Activated B cell treated with CpG ODN at 0.5 μM for 24 hours (primary cell): ENCODE data around the gene ZNF521. TPM values are rescaled to one million over a fixed set of nuclear protein-coding genes. Genes with fewer than 3 reads are reported as not detected.

Experiments
- ATAC-seq: fragments of 200-7000 bp; cut with Tn5 transposase; one replicate; pipeline ENCODE4 v1.10.0; 2021; ENCODE audit warnings: low read depth, mild to moderate bottlenecking, moderate library complexity
- CTCF ChIA-PET: fragments of 350-600 bp; sonication (Branson Sonifier 250); formaldehyde crosslinking; loops from one replicate; lab custom pipeline; 2021; ENCODE audit warnings: antibody characterized with exemption; lab: Charles Lee
- POLR2A ChIA-PET: fragments of 350-600 bp; sonication (Branson Sonifier 250); formaldehyde crosslinking; loops from one replicate; lab custom pipeline; 2021; ENCODE audit warnings: antibody characterized with exemption; lab: Charles Lee
- DNase-seq: peaks from one replicate; pipeline ENCODE4 v3.0.0; 2022
- H3K27ac Mint-ChIP-seq: one replicate; pipeline ENCODE4 v1.8.0; 2020; ENCODE audit warnings: mixed read lengths
- H3K27me3 Mint-ChIP-seq: one replicate; pipeline ENCODE4 v1.8.0; 2021; ENCODE audit warnings: mixed read lengths
- H3K36me3 Mint-ChIP-seq: one replicate; pipeline ENCODE4 v1.8.0; 2021; ENCODE audit warnings: low read depth, mixed read lengths
- H3K4me1 Mint-ChIP-seq: one replicate; pipeline ENCODE4 v1.8.0; 2021; ENCODE audit warnings: mixed read lengths
- H3K4me3 Mint-ChIP-seq: one replicate; pipeline ENCODE4 v1.8.0; 2020; ENCODE audit warnings: mild to moderate bottlenecking, mixed read lengths
- H3K9me3 Mint-ChIP-seq: one replicate; pipeline ENCODE4 v1.8.0; 2020; ENCODE audit warnings: mixed read lengths
- intact Hi-C: fragments of 100-400 bp; cut with micrococcal nuclease; formaldehyde crosslinking; loops from one replicate; pipeline ENCODE4 v1.15.1; 2024
- total RNA-seq: library from RNA; stranded (reverse); gene quantifications from 2 replicates; pipeline ENCODE4 v1.2.3, GENCODE V29; 2022
- TF ChIP-seq, protein P1 (sequence below): fragments of 200-600 bp; IDR thresholded peaks from one replicate; pipeline ENCODE4 v1.8.0; 2022; ENCODE audit warnings: antibody characterized with exemption, mild to moderate bottlenecking

The ZNF521 gene
- total RNA-seq, 1 donor from 2014 or later: 0.16 TPM

DNA sequence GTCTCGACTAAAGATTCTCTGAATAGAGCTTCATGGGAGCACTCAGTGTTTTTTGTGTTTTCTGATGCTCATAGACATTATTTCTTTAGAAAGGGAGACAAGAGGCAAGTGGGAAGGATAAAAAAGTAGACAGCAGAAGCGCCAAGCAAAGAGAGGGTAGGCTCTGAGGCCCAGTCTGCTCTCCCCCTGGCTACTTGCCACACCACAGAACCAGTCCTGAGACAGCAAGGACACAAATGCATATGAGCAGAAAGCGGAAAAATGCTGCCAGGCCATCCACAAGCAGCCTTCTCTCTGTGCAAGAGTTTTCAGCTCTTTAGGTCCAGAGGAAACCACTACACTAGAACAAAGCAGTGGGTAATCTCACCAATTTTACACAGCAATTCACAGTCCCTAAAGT, 285.4 kb downstream of the ZNF521 start:
- ChIA-PET CTCF (no interaction called here), POLR2A (no interaction called here)
- intact Hi-C loops: no loop called here
- DNase-seq (no peak), ATAC-seq (no peak)
- Mint-ChIP-seq H3K4me1 (no peaks in the 10 kb centered on the region), H3K9me3 (no peaks in the 10 kb centered on the region), H3K4me3 (no peak overlapping the region), H3K36me3 (no peaks in the 10 kb centered on the region), H3K27me3 (no peaks in the 10 kb centered on the region), H3K27ac (no peak overlapping the region)
- TF ChIP-seq, protein P1, sequence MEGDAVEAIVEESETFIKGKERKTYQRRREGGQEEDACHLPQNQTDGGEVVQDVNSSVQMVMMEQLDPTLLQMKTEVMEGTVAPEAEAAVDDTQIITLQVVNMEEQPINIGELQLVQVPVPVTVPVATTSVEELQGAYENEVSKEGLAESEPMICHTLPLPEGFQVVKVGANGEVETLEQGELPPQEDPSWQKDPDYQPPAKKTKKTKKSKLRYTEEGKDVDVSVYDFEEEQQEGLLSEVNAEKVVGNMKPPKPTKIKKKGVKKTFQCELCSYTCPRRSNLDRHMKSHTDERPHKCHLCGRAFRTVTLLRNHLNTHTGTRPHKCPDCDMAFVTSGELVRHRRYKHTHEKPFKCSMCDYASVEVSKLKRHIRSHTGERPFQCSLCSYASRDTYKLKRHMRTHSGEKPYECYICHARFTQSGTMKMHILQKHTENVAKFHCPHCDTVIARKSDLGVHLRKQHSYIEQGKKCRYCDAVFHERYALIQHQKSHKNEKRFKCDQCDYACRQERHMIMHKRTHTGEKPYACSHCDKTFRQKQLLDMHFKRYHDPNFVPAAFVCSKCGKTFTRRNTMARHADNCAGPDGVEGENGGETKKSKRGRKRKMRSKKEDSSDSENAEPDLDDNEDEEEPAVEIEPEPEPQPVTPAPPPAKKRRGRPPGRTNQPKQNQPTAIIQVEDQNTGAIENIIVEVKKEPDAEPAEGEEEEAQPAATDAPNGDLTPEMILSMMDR: no peak

DNA sequence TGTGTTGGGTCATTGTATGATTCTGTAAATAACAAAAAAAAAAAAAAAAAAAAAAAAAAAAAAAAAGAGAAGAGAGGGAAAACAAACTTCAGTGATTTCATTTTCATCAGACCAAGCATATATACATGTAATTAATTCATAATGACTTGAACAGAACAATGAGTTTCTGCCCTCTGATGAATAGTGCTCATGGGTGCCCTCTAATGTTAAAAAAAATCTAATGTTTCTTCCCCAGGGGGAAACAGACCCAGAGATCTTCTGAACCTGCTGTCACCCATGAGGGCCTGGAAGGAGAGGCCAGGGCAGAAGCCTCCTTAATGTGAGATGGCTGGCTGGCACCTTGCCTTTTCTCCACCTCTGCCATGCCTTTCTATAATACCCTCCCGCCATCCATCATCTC, 289.2 kb downstream of the ZNF521 start:
- no peak overlapping the region for H3K4me3 Mint-ChIP-seq
- TF ChIP-seq, protein P1: no peak
- no peak for ATAC-seq
- H3K27ac Mint-ChIP-seq: no peak overlapping the region
- H3K27me3 Mint-ChIP-seq: no peaks in the 10 kb centered on the region
- POLR2A ChIA-PET: no interaction called here
- no peak for DNase-seq
- CTCF ChIA-PET: no interaction called here
- H3K4me1 Mint-ChIP-seq: no peaks in the 10 kb centered on the region
- H3K36me3 Mint-ChIP-seq: no peaks in the 10 kb centered on the region
- H3K9me3 Mint-ChIP-seq: no peaks in the 10 kb centered on the region
- intact Hi-C loops: loop anchor here (1.0 kb wide), 1 partner anchor 184 kb away; no protein-coding TSS in a partner anchor

DNA sequence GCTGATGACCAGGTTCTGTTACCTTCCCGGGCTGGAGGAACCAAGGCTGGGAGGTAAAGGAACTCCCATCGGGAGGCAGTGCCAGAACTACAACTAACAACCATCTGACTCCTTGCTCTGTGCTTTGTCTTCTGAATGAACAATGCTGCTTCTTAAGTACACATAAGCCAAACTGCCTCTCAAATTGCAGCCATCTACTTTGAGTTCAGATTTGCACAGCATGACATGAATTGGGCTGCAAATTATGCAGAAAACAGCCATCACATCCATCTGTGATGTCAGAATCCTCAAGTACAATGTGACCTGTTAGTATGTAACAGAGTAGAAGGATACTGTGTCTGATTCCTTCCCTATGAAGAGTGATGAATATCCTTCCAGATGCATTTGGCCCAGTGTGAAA, 290.6 kb downstream of the ZNF521 start:
- no peaks in the 10 kb centered on the region for H3K27me3 Mint-ChIP-seq
- intact Hi-C loops: no loop called here

DNA sequence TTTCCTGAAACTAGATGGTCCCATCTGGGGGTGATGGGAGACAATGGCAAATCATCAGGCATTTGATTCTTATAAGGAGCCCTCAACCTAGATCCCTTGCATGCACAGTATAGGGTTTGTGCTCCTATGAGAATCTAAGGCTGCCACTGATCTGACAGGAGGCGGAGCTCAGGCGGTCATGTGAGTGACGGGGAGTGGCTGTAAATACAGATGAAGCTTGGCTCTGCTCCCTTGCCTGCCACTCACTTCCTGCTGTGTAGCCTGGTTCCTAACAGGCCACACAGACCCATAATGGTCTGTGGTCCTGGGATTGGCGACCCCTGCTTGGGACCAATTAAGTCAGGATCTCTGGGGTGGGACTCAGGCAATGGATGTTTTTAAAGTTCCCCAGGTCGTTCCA, 293.4 kb downstream of the ZNF521 start:
- DNase-seq (no peak), ATAC-seq (no peak)
- no peaks in the 10 kb centered on the region for H3K36me3 Mint-ChIP-seq
- H3K9me3 Mint-ChIP-seq: no peaks in the 10 kb centered on the region
- ChIA-PET CTCF (no interaction called here), POLR2A (no interaction called here)
- no peak overlapping the region for H3K4me3 Mint-ChIP-seq
- TF ChIP-seq, protein P1: no peak
- H3K27ac Mint-ChIP-seq: no peak overlapping the region
- no peaks in the 10 kb centered on the region for H3K4me1 Mint-ChIP-seq
- intact Hi-C loops: no loop called here
- no peaks in the 10 kb centered on the region for H3K27me3 Mint-ChIP-seq

More for the DNA sequence above, 290.6 kb downstream of the ZNF521 start:
- Mint-ChIP-seq H3K36me3 (no peaks in the 10 kb centered on the region), H3K27ac (no peak overlapping the region), H3K9me3 (no peaks in the 10 kb centered on the region), H3K4me3 (no peak overlapping the region), H3K4me1 (no peaks in the 10 kb centered on the region)
- ChIA-PET POLR2A (no interaction called here), CTCF (interaction anchor here (0.8 kb wide), 1 partner anchor 8 kb away, joined by 3 read pairs; no protein-coding TSS in a partner anchor)
- DNase-seq (no peak), ATAC-seq (no peak)
- TF ChIP-seq, protein P1: no peak

DNA sequence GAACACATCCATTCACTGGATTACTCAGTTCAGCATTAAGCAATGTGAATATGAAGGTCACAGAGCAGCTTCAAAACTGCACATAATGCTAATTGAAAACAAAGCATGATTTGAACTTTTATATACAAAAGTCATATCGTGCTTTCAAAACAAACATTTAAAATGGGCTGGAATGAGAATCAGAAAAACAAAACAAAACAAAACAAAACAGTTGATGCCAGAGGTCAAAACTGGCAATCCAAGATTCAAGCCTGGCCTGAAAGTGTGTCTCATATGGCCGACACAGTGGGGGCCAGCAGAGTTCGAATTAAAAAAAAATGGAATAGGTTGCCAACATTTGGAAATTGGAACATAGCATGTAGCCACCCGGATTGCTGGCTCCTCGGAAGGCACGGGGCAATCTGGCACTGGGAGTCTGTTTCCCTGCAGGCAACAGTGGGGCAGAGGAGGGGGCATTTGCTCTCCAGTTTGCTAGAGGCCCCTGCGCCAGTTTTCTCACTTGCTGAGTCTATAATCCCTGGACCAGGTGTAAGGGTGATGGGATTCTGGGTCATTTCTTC, 294.4 kb downstream of the ZNF521 start:
- H3K27ac Mint-ChIP-seq: no peak overlapping the region
- intact Hi-C loops: no loop called here
- H3K4me1 Mint-ChIP-seq: no peaks in the 10 kb centered on the region
- H3K4me3 Mint-ChIP-seq: no peak overlapping the region
- CTCF ChIA-PET: no interaction called here
- POLR2A ChIA-PET: no interaction called here
- H3K36me3 Mint-ChIP-seq: no peaks in the 10 kb centered on the region
- no peaks in the 10 kb centered on the region for H3K9me3 Mint-ChIP-seq
- TF ChIP-seq, protein P1: no peak
- ATAC-seq (no peak), DNase-seq (no peak)
- H3K27me3 Mint-ChIP-seq: no peaks in the 10 kb centered on the region
